ENCODE data around the gene PLEKHA3.

- TF ChIP-seq CTCF (optimal IDR thresholded peaks at IDR 0.05 in 1 of 3, IDR thresholded peaks at IDR 0.05 in 1 of 3, conservative IDR thresholded peaks at IDR 0.05 in 1 of 3; ENCODE audit: extremely low read depth in 1 of 3, insufficient read depth in 2 of 3, low read length in 3 of 3) (no peak), EZH2 (IDR thresholded peaks at IDR 0.05; ENCODE audit: low read length) (no peak)
Observed at GRCh38 chr2:178530131-178530530, 49.9 kb downstream of the PLEKHA3 start.

All from keratinocyte (primary cell).